Stimulated activated naive CD8-positive, alpha-beta T cell treated with anti-CD3 and anti-CD28 coated beads, Interleukin-15, Interleukin-2, amounts not matched to agents 100 ng/mL and 50 ng/mL, for 24 hours (primary cell): ENCODE results near the gene TREML1.

Experiments used
- H3K27ac Mint-ChIP-seq: one replicate; pipeline ENCODE4 v1.8.0; 2021; ENCODE audit warnings: mild to moderate bottlenecking, mixed read lengths
- H3K27me3 Mint-ChIP-seq: one replicate; pipeline ENCODE4 v1.8.0; 2021; ENCODE audit warnings: mixed read lengths
- H3K36me3 Mint-ChIP-seq: one replicate; pipeline ENCODE4 v1.8.0; 2021; ENCODE audit warnings: low read depth, mixed read lengths
- H3K4me1 Mint-ChIP-seq: one replicate; pipeline ENCODE4 v1.8.0; 2021; ENCODE audit warnings: low read depth, mixed read lengths
- H3K4me3 Mint-ChIP-seq: one replicate; pipeline ENCODE4 v1.8.0; 2021; ENCODE audit warnings: mild to moderate bottlenecking, mixed read lengths
- H3K9me3 Mint-ChIP-seq: one replicate; pipeline ENCODE4 v1.8.0; 2021; ENCODE audit warnings: mixed read lengths

TREML1 gene

DNA sequence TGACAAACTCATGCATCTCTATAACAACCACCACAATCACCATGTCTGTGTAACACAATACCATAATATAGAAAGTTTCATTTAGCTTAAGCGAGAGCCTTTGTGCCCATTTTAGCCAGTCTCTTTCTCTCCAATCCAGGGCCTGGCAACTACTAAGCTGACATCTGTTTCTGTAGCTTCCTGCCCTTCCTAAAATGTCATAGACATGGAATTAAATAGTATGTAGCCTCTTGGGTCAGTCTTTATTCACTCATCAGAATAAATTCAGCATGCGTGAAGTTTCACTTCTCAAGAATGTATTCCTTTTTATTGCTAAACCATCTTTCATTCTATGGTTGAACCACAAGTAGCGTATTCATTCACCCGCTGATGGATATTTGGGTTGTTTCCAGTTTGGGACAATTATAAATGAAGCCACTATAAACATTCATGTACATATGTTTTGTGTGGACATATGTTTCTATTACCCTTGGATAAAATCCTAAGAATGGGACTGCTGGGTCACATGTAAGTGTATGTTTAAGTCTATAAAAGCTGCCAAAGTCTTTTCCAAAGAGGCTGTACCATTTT lies 10.5 kb upstream of the TREML1 start:
- Mint-ChIP-seq H3K36me3 (no peaks in the 10 kb centered on the region), H3K4me3 (no peak overlapping the region), H3K4me1 (no peaks in the 10 kb centered on the region), H3K9me3 (no peaks in the 10 kb centered on the region), H3K27ac (no peak overlapping the region), H3K27me3 (no peaks in the 10 kb centered on the region)

DNA sequence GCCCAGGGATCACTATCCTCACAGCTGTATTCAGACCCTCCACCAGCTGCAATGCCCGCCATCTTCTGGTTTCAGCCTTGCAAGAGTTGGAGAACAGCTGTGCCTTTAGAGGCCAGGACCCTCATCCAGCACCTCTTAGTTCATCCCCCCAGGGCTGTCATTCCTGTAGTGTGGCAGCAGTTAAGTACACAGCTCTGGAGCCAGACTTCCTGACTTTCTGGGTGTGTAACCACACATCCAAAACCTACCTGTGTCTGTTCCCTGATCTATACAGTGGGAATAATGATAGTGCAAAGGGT lies 9.2 kb upstream of the TREML1 start:
- H3K4me1 Mint-ChIP-seq, result no peaks in the 10 kb centered on the region
- H3K27ac Mint-ChIP-seq, result no peak overlapping the region
- no peaks in the 10 kb centered on the region for H3K36me3 Mint-ChIP-seq
- H3K4me3 Mint-ChIP-seq, result no peak overlapping the region
- H3K27me3 Mint-ChIP-seq, result no peaks in the 10 kb centered on the region
- no peaks in the 10 kb centered on the region for H3K9me3 Mint-ChIP-seq

DNA sequence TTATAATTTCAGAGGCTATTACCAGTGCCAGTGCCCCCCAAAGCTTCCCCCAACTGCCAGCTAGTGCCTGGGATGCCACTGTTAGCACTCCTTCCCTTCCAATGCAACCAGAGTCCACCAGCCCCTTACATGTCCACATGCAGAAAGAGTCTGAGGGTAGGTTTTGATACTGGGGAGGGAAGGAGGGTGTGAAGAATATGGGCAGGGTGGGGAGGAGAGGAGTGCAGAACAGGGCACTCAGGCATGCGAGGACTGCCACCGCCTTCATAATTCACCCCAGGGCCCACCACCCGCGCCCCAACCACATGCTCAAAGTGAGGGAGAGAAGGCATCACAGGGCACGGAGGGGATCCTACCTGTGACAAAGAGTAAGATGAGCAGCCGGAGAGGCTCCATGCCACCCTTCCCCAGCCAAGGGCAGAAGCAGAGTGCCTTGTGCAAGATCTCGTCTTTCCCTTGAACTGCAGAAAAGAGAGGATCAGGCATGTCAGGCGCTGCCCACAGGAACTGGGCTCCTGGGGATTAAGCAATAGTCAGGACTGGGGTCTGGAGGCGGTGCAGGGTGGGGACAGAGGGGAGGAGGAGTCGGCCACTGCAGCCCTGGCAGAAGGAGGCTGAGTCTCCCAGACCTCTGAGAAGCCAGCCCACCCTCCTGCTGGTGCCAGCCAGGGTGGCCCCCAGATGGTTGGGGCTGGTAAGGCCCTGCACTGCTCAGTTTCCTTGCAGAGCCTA lies 8.7 kb upstream of the TREML1 start, which contains the start of gene TREM2:
Gene TREM2 (minus strand): TSS at position 430 of the 732 bp plus-strand sequence. CDS start 34 bp downstream, at position 396.
- Mint-ChIP-seq H3K4me1 (no peaks in the 10 kb centered on the region), H3K9me3 (no peaks in the 10 kb centered on the region), H3K4me3 (no peak within 1 kb of the TSS), H3K27me3 (peaks cover 3% of the 10 kb centered on the region), H3K27ac (no peak within 1 kb of the TSS), H3K36me3 (no peaks in the 10 kb centered on the region)

DNA sequence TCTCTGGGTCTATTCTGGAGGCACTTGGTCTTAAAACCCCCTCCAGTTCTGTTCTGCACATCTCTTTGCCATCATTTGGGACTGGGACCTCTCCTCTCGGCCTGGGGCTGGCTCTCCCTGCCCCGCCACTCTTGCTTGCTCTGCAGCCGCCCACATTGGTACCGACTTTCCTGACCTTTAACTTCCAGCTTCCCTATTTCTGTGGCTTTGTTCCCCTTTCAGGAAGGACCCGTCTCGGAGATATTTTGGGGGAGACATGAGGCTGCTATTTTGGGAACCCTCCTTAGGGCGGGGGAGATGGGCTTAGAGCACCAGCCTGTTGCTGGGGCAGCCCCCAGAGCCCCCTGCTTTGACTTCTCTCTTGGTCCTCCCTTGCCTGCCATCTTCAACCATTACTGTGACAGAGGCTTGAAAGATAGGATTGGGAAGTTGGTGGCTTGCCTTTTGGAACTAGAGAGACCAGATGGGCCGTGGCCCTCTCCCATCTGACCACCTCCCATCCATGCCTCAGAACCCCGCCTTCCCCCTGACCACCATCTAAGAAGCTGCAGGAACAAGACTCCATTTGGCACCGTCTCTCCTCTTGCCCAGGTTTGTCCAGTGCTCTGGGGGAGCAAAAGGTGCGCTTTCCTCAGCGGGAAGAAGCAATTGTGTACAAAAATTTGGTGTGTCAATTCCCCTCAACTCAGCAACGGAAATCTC lies 7.9 kb upstream of the TREML1 start:
- Mint-ChIP-seq H3K4me1 (no peaks in the 10 kb centered on the region), H3K4me3 (no peak overlapping the region), H3K9me3 (no peaks in the 10 kb centered on the region), H3K36me3 (no peaks in the 10 kb centered on the region), H3K27me3 (peaks cover 3% of the 10 kb centered on the region), H3K27ac (no peak overlapping the region)

DNA sequence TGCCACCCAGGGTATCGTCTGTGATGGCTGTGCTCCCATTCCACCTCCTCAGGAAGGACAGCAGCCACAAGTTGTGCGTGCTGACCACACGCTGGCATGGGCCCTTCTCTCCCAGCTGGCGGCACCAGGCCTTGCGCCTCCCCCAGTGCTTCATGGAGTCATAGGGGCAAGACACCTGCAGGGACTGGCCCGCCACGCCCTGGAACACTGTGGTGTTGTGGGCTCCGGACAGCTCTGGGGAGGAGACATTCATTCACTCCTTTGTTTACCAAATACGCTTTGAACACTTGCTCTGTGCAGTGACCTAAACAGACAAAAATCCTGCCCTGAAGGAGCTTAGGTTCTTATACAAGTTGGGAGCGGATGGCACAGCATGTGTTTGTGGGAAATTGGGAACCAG lies 7.2 kb upstream of the TREML1 start:
- Mint-ChIP-seq H3K4me1 (no peaks in the 10 kb centered on the region), H3K36me3 (no peaks in the 10 kb centered on the region), H3K9me3 (no peaks in the 10 kb centered on the region), H3K4me3 (no peak overlapping the region), H3K27me3 (peaks cover 3% of the 10 kb centered on the region), H3K27ac (no peak overlapping the region)

DNA sequence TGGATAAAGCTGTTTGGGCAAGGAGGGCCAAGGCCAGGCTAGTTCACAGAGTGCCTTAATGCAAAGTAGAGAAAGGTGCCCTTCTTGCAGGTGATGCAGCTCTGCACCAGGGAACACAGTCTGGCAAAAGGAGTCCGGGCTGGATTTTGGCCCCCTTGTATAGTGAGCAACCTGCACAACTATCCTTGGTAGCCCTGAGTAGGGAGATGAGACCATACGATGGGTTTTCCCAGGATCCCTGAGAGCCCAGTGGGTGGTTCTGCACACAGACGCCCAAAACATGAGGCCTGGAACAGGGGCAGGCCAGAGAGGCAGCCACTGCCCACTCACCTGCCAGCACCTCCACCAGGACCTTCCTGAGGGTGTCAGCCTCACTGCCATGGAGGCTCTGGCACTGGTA lies 6.8 kb upstream of the TREML1 start:
- Mint-ChIP-seq H3K4me3 (no peak overlapping the region), H3K4me1 (no peaks in the 10 kb centered on the region), H3K9me3 (no peaks in the 10 kb centered on the region), H3K27me3 (peaks cover 3% of the 10 kb centered on the region), H3K36me3 (no peaks in the 10 kb centered on the region), H3K27ac (no peak overlapping the region)

DNA sequence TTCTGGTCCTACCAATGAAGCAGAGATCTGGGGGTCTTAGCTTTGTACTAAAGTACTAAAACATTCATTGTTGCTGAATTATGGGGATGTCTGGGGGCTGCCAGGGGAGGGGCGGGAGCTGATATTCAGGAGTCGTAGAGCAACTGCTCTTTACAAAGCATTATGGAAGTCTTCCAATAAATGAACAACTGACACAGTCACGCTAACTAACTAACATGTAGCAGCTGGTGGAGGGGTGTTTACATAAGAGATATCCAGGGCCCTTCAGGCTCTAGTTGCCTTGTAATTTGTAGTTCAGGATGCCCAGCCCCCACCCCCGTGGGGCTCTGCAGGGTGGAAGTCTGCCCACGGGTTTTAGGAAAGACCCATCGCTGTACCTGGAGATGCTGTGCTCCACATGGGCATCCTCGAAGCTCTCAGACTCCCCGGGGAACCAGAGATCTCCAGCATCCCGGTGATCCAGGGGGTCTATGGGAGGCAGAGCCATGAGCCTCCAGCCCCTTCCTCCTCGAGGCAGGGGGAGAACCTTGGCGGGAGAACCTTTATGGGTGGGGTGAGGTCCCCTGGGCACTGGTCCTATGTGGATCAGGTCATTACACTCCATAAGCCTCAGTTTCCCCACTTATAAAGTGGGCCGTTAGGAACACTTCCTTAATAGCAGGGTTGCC lies 5.4 kb upstream of the TREML1 start:
- Mint-ChIP-seq H3K36me3 (no peaks in the 10 kb centered on the region), H3K9me3 (no peaks in the 10 kb centered on the region), H3K4me3 (no peak overlapping the region), H3K27ac (no peak overlapping the region), H3K27me3 (peaks cover 3% of the 10 kb centered on the region), H3K4me1 (no peaks in the 10 kb centered on the region)

DNA sequence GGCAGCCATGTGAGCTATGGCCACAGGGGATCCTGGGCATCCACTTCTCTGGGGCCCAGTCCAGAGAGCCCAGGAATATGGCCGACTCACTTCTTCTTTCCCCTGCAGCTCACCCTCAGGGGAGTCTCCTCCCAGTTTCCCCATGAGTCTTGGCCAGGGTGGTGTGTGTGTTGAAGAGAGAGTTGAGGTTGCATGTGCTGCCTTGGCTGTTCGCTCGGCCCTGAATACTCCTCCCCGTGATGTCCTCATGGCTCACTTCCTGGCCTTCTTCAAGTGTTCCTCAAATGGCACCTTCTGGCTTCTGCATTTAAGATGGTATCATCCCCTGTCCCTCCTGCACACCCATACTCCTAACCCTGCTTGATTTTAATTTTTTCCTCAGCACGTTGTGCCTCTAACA lies 3.2 kb upstream of the TREML1 start:
- Mint-ChIP-seq H3K4me1 (no peaks in the 10 kb centered on the region), H3K4me3 (no peak overlapping the region), H3K9me3 (no peaks in the 10 kb centered on the region), H3K27me3 (peaks cover 3% of the 10 kb centered on the region), H3K36me3 (no peaks in the 10 kb centered on the region), H3K27ac (no peak overlapping the region)

DNA sequence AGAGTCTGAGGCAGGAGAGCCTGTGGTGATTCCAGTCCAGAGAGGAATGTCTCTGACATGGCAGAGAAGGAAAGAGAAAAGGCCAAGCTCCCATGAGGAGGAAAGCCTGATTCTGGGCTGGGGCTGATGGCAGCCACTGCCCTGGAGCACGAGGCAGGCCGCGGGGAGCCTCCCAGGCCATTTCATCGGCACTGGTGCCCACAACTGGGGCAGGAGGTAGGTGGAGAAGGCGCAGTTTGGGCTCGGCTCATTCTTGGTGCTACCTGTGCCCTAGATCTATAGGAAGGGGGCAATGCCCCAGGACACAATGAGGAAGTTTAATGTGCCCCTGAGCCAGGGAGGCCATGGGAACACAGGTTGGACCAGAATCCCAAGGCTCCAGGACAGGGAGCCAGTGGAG lies 2.6 kb upstream of the TREML1 start:
- H3K36me3 Mint-ChIP-seq, result no peaks in the 10 kb centered on the region
- no peaks in the 10 kb centered on the region for H3K9me3 Mint-ChIP-seq
- H3K27me3 Mint-ChIP-seq, result peaks cover 3% of the 10 kb centered on the region
- H3K4me1 Mint-ChIP-seq, result no peaks in the 10 kb centered on the region
- H3K27ac Mint-ChIP-seq, result no peak overlapping the region
- H3K4me3 Mint-ChIP-seq, result no peak overlapping the region

DNA sequence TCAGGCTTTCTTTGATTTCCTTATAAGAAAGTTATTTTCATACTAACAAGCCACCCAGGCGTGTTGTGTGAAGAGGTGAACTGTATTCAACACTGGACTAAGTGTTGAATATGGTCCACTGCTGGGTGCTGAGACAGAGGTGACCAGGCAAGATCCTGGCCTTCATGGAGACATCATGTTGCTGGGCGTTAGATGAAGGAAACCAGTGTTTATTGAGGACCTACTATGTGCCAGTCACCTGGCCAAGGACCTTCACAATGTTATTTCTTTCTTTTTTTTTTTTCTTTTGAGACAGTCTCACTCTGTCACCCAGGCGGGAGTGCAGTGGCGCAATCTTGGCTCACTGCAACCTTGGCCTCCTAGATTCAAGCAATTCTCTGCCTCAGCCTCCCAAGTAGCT lies 1.9 kb upstream of the TREML1 start:
- H3K27me3 Mint-ChIP-seq, result peaks cover 3% of the 10 kb centered on the region
- no peaks in the 10 kb centered on the region for H3K9me3 Mint-ChIP-seq
- no peak overlapping the region for H3K27ac Mint-ChIP-seq
- H3K4me1 Mint-ChIP-seq, result no peaks in the 10 kb centered on the region
- H3K36me3 Mint-ChIP-seq, result no peaks in the 10 kb centered on the region
- no peak overlapping the region for H3K4me3 Mint-ChIP-seq

DNA sequence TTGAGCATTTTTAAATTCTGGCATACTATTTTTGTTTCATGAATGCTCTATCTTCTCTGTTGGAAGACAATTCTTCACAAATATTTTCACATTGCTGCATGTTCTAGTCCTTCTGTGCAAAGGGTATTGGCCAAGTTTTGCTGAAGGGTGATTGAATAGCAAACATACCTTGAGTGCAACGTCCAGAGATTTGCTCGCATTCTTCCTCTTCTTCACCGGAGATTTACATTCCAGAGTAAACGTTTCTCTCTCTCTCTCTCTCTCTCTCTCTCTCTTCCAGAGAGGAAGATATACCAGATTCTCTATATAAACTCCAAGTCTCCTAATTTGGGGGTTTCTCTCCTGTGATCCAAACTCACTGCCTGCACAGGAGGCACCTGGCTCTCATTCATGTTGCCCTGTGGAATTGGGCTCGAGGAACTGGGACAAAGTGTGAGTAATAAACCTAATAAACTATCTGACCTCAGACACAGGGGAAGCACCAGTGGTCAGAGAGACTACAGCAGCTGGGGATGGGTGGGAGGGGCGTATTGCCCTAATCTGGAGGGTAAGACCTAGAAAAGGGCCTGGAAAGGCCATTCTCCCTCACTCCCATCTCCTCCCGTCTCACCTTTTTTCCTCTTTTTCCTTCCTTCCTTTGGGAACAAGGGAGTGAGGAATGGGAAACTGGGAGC lies 1.1 kb upstream of the TREML1 start:
- no peaks in the 10 kb centered on the region for H3K9me3 Mint-ChIP-seq
- H3K27ac Mint-ChIP-seq, result no peak overlapping the region
- H3K4me1 Mint-ChIP-seq, result no peaks in the 10 kb centered on the region
- H3K4me3 Mint-ChIP-seq, result no peak overlapping the region
- H3K27me3 Mint-ChIP-seq, result peaks cover 3% of the 10 kb centered on the region
- H3K36me3 Mint-ChIP-seq, result no peaks in the 10 kb centered on the region

DNA sequence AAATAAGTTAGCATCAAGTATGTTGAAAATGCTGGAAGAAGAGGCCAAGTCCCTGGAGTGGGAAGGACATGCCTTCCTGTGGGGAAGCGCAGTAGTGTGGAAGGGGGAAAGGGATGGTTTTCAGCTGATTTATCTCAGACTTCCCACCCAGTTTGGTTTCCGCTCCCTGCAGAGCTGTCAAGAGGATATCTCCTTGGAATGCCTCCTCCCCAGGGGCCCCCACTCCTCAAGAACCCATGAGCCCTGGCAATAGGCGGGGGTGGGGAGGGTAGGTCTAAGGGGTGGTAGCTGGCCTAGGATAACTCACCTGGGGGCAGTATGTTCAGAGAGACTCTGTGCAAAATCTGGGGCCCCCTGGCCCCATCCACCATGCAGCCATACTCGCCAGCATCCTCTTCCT lies 696 bp downstream of the TREML1 start:
- Mint-ChIP-seq H3K36me3 (no peaks in the 10 kb centered on the region), H3K9me3 (no peaks in the 10 kb centered on the region), H3K4me3 (no peak overlapping the region), H3K27ac (no peak overlapping the region), H3K4me1 (no peaks in the 10 kb centered on the region), H3K27me3 (peaks cover 3% of the 10 kb centered on the region)

DNA sequence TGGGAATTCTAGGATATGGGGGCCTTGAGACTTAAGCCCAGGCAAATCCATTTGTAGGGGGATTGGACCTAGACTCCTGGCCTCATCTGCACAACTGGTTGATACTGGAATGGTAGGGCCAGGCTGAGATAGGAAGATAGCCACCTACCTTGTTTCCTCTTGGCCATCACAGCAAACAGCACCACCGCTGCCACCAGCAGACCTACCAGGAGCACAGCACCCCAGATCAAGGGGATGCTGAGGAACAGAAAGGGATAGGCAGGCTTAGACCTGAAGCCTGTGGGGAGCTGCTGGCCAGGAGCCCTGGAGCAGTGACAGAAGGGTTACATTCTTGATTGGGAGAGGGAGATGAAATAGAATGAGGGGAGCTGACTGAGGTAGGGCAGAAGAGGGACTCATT lies 3.5 kb downstream of the TREML1 start:
- Mint-ChIP-seq H3K36me3 (peaks cover 3% of the 10 kb centered on the region), H3K9me3 (no peaks in the 10 kb centered on the region), H3K4me3 (no peak overlapping the region), H3K27ac (no peak overlapping the region), H3K27me3 (no peaks in the 10 kb centered on the region), H3K4me1 (peaks cover 10% of the 10 kb centered on the region)

DNA sequence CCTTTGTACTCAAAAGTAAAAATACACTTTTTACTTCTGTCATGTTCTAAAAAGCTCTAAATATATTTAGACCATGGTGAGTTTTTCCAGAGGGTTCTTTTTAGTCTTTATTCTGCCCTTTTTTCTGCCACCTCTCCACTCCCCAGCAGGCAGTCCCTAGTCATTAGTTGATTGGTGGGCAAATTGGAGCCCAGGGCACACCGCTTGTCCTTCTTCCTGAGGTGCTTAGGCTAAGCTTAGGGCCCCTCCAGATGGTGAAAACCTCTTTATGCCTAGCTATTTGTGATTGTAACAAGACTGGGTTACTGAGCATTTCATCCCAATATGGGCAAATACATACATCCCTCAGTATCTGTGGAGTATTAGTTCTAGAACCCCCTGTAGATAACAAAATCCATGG lies 6.2 kb downstream of the TREML1 start:
- H3K36me3 Mint-ChIP-seq, result peaks cover 13% of the 10 kb centered on the region
- no peaks in the 10 kb centered on the region for H3K27me3 Mint-ChIP-seq

DNA sequence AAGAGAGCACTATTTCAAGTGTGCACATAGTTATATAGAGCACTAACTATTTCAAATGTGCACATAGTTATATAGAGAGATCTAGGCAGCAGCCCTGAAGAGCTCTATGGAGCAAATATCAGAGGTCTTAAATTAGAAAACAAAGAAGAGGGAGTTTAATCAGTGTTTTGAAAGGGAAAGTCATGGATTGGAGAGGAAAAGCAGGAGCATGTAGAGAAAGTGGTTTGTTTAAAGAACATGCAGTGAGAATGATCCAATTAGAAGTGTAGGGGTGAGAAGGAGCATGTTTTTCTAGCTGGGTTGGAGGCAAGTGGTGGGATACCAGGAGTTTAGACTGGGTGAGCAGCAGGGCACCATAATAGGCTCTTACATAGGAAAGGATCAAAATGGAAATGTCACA lies 17.2 kb downstream of the TREML1 start:
- H3K4me3 Mint-ChIP-seq, result no peak overlapping the region
- H3K27me3 Mint-ChIP-seq, result no peaks in the 10 kb centered on the region
- H3K36me3 Mint-ChIP-seq, result peaks cover 23% of the 10 kb centered on the region
- no peaks in the 10 kb centered on the region for H3K4me1 Mint-ChIP-seq
- H3K27ac Mint-ChIP-seq, result no peak overlapping the region
- no peaks in the 10 kb centered on the region for H3K9me3 Mint-ChIP-seq

More for the DNA sequence above, 6.2 kb downstream of the TREML1 start:
- H3K27ac Mint-ChIP-seq, result no peak overlapping the region
- no peaks in the 10 kb centered on the region for H3K9me3 Mint-ChIP-seq
- no peak overlapping the region for H3K4me3 Mint-ChIP-seq
- H3K4me1 Mint-ChIP-seq, result peaks cover 10% of the 10 kb centered on the region
